HL-60 (cell line): ENCODE results near the gene NR2E3.
A peak's percentile ranks its signal among the peaks of the same experiment; 100 is the strongest.

Source experiments
- DNase-seq, 2 experiments: peaks; one replicate each; pipeline ENCODE4 v3.0.0-alpha.2; 2010 to 2020; ENCODE audit warnings: low read depth in 1 of 2, low spot score in 1 of 2
- H3K27ac ChIP-seq: fragments of 250-450 bp; sonication (Bioruptor Pico); replicated peaks from 2 replicates; pipeline ENCODE4 v1.5.1; 2020; ENCODE audit warnings: mild to moderate bottlenecking, moderate library complexity
- H3K27me3 ChIP-seq: fragments of 250-450 bp; sonication (Bioruptor Pico); 2 replicates; pipeline ENCODE4 v1.5.1; 2021; ENCODE audit warnings: mild to moderate bottlenecking, moderate library complexity; ENCODE audit not compliant: insufficient read depth, poor library complexity, severe bottlenecking
- H3K4me3 ChIP-seq: replicated peaks from 2 replicates; pipeline ENCODE4 v1.5.1; 2011; ENCODE audit warnings: mild to moderate bottlenecking, control low read depth, low read length; ENCODE audit not compliant: insufficient read depth
- GABPA ChIP-seq: IDR thresholded peaks from 2 replicates; pipeline ENCODE4 v1.6.1; 2012; ENCODE audit warnings: low read depth
- POLR2AphosphoS5 ChIP-seq: IDR thresholded peaks from 2 replicates; pipeline ENCODE4 v1.6.1; 2012; ENCODE audit warnings: low read depth
- SPI1 ChIP-seq: IDR thresholded peaks from 2 replicates; pipeline ENCODE4 v1.6.1; 2012; ENCODE audit warnings: low read depth, mild to moderate bottlenecking, borderline replicate concordance
- TF ChIP-seq, protein P1 (sequence below): IDR thresholded peaks from one replicate; pipeline ENCODE4 v1.5.1; 2011; ENCODE audit warnings: low read length, control low read depth, inconsistent platforms; ENCODE audit not compliant: insufficient read depth
- TF ChIP-seq, protein P2 (sequence below): IDR thresholded peaks from 2 replicates; pipeline ENCODE4 v1.6.1; 2012; ENCODE audit warnings: low read depth; ENCODE audit not compliant: insufficient replicate concordance

NR2E3 gene

DNA sequence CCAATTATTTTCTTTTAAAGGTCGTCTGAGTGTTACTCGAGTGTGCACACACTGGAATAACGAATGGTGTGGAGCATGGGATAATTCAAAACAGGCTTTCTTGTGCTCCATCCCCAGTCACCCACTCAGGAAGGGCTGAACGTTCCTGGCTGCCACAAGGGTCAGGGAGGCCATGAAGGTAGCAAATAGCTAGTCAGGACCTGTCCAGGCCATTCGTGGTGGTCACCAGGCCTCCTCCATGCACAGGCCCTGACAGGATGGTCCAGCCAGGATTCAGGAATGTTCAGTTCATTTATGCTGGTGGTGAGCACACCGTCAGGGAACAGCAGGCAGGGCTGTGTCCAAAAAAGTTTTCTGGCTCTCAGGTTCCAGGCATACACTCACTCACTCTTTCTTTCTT lies 11.7 kb upstream of the NR2E3 start:
- Histone ChIP-seq H3K27me3 (no peaks in the 10 kb centered on the region), H3K27ac (no peak overlapping the region), H3K4me3 (no peak overlapping the region)
- DNase-seq = no peak
- TF ChIP-seq, protein P1, sequence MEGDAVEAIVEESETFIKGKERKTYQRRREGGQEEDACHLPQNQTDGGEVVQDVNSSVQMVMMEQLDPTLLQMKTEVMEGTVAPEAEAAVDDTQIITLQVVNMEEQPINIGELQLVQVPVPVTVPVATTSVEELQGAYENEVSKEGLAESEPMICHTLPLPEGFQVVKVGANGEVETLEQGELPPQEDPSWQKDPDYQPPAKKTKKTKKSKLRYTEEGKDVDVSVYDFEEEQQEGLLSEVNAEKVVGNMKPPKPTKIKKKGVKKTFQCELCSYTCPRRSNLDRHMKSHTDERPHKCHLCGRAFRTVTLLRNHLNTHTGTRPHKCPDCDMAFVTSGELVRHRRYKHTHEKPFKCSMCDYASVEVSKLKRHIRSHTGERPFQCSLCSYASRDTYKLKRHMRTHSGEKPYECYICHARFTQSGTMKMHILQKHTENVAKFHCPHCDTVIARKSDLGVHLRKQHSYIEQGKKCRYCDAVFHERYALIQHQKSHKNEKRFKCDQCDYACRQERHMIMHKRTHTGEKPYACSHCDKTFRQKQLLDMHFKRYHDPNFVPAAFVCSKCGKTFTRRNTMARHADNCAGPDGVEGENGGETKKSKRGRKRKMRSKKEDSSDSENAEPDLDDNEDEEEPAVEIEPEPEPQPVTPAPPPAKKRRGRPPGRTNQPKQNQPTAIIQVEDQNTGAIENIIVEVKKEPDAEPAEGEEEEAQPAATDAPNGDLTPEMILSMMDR = no peak
- TF ChIP-seq, protein P2, sequence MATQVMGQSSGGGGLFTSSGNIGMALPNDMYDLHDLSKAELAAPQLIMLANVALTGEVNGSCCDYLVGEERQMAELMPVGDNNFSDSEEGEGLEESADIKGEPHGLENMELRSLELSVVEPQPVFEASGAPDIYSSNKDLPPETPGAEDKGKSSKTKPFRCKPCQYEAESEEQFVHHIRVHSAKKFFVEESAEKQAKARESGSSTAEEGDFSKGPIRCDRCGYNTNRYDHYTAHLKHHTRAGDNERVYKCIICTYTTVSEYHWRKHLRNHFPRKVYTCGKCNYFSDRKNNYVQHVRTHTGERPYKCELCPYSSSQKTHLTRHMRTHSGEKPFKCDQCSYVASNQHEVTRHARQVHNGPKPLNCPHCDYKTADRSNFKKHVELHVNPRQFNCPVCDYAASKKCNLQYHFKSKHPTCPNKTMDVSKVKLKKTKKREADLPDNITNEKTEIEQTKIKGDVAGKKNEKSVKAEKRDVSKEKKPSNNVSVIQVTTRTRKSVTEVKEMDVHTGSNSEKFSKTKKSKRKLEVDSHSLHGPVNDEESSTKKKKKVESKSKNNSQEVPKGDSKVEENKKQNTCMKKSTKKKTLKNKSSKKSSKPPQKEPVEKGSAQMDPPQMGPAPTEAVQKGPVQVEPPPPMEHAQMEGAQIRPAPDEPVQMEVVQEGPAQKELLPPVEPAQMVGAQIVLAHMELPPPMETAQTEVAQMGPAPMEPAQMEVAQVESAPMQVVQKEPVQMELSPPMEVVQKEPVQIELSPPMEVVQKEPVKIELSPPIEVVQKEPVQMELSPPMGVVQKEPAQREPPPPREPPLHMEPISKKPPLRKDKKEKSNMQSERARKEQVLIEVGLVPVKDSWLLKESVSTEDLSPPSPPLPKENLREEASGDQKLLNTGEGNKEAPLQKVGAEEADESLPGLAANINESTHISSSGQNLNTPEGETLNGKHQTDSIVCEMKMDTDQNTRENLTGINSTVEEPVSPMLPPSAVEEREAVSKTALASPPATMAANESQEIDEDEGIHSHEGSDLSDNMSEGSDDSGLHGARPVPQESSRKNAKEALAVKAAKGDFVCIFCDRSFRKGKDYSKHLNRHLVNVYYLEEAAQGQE = no peak
- TF ChIP-seq POLR2AphosphoS5 (no peak), SPI1 (no peak), GABPA (no peak)

- H3K27me3 ChIP-seq = no peaks in the 10 kb centered on the region
- no peak for DNase-seq
- TF ChIP-seq POLR2AphosphoS5 (no peak), GABPA (no peak), SPI1 (no peak)
- TF ChIP-seq, protein P1 = no peak
- TF ChIP-seq, protein P2 = no peak
- H3K4me3 ChIP-seq = no peak overlapping the region
- H3K27ac ChIP-seq = no peak overlapping the region
These were observed 10.2 kb upstream of the NR2E3 start for GRCh38 chr15:71800190-71800589.

- Histone ChIP-seq H3K27ac (no peak overlapping the region), H3K4me3 (no peak overlapping the region), H3K27me3 (no peaks in the 10 kb centered on the region)
- TF ChIP-seq GABPA (no peak), SPI1 (no peak)
- TF ChIP-seq, protein P1 = peak; percentile 59
- DNase-seq = peak; percentile 4 to 29
These were observed 9.3 kb upstream of the NR2E3 start for GRCh38 chr15:71800835-71801745.
